Prostate gland (tissue), 2 donors: ENCODE measurements around the gene ENOX2. TPM values are rescaled to one million over a fixed set of nuclear protein-coding genes. Genes with fewer than 3 reads are reported as not detected.
"Not testable (repeated sequence)": the region's sequence is repeated elsewhere in the genome, so short reads cannot be mapped to it uniquely, and the experiment has no call there.

Source experiments
- DNase-seq: peaks from one replicate; pipeline ENCODE4 v3.0.0-alpha.2; 2019; ENCODE audit warnings: low spot score
- H3K27ac ChIP-seq, 2 donors: fragments of 200-600 bp; sonication (generic); 2 replicates each; pipeline ENCODE4 v1.5.1; 2017 to 2019
- H3K27me3 ChIP-seq: fragments of 200-600 bp; sonication (generic); replicated peaks from 2 replicates; pipeline ENCODE4 v1.5.1; 2019; ENCODE audit not compliant: insufficient read depth
- H3K36me3 ChIP-seq, 2 donors: fragments of 200-600 bp; sonication (generic); 1 replicate in 1 of 2; 2 replicates in 1 of 2; pipeline versions ENCODE4 v1.5.1 to v1.8.1; 2017 to 2019
- H3K4me1 ChIP-seq: fragments of 200-600 bp; sonication (generic); replicated peaks from 2 replicates; pipeline ENCODE4 v1.5.1; 2019
- H3K4me3 ChIP-seq, 2 donors: fragments of 200-600 bp; sonication (generic); 2 replicates each; pipeline ENCODE4 v1.5.1; 2017 to 2019
- H3K9me3 ChIP-seq: fragments of 200-600 bp; sonication (generic); 2 replicates; pipeline ENCODE4 v1.5.1; 2017
- POLR2A ChIP-seq: fragments of 450-650 bp; IDR thresholded peaks from one replicate; pipeline ENCODE4 v1.6.1; 2016; ENCODE audit warnings: antibody characterized with exemption, mild to moderate bottlenecking
- POLR2AphosphoS5 ChIP-seq: sonication (generic); formaldehyde crosslinking; IDR thresholded peaks from one replicate; pipeline ENCODE4 v1.6.1; 2017; ENCODE audit warnings: antibody characterized with exemption
- WGBS: methylation state at CpG from one replicate; pipeline ENCODE4 v1.1.5; 2018; 5-methylcytosine and 5-hydroxymethylcytosine counted together
- intact Hi-C: fragments of 100-400 bp; cut with DNase I; formaldehyde crosslinking; loops from one replicate; pipeline ENCODE4 v1.14.2; 2022
- total RNA-seq, 2 donors: library from RNA; depleted of rRNA; stranded (reverse); fragments of >200 nt; gene quantifications; one replicate each; pipeline ENCODE4 v1.1.0, GENCODE V29; 2016
- TF ChIP-seq, protein P1 (sequence below), 4 experiments: fragments of 200-600 bp in 2 of 4; fragments of 450-650 bp in 2 of 4; sonication (generic) in 2 of 4; IDR thresholded peaks; 1 replicate in 3 of 4; 2 replicates in 1 of 4; pipeline ENCODE4 v1.5.1; 2016 to 2019; ENCODE audit warnings: antibody characterized with exemption in 4 of 4, mild to moderate bottlenecking in 2 of 4, moderate library complexity in 2 of 4

The ENOX2 gene
- total RNA-seq, 2 donors from 2014 or later: 21.6 to 27.5 TPM

DNA sequence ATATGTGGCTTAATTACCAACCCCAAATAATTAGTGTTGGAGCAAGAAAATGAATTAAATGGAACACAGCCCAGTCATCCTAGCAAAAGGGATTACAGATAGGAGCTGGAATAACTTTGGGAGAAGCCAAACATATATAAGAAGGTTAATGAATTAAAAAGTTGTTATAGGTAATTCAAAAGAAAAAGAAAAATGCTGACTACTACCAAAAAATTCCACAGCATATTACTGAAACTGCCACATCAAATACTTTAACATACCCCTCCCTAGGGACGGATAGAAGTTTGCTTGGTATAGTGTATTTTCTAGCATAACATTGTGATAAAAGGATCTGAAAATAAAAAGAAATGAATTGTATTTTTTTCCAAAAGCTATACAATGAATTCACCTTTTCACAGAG lies 99.5 kb downstream of the ENOX2 start:
- no peak for TF ChIP-seq POLR2A
- no peak for TF ChIP-seq POLR2AphosphoS5
- TF ChIP-seq, protein P1, sequence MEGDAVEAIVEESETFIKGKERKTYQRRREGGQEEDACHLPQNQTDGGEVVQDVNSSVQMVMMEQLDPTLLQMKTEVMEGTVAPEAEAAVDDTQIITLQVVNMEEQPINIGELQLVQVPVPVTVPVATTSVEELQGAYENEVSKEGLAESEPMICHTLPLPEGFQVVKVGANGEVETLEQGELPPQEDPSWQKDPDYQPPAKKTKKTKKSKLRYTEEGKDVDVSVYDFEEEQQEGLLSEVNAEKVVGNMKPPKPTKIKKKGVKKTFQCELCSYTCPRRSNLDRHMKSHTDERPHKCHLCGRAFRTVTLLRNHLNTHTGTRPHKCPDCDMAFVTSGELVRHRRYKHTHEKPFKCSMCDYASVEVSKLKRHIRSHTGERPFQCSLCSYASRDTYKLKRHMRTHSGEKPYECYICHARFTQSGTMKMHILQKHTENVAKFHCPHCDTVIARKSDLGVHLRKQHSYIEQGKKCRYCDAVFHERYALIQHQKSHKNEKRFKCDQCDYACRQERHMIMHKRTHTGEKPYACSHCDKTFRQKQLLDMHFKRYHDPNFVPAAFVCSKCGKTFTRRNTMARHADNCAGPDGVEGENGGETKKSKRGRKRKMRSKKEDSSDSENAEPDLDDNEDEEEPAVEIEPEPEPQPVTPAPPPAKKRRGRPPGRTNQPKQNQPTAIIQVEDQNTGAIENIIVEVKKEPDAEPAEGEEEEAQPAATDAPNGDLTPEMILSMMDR (IDR thresholded peaks at IDR 0.05): no peak
- Histone ChIP-seq H3K27me3 (no peaks in the 10 kb centered on the region), H3K4me1 (no peaks in the 10 kb centered on the region), H3K36me3 (no peaks in the 10 kb centered on the region), H3K4me3 (no peak overlapping the region), H3K9me3 (no peaks in the 10 kb centered on the region), H3K27ac (no peak overlapping the region)
- no peak for DNase-seq
- intact Hi-C loops: no loop called here
- WGBS: 90% methylated on average over 1 of the region's 1 CpG

DNA sequence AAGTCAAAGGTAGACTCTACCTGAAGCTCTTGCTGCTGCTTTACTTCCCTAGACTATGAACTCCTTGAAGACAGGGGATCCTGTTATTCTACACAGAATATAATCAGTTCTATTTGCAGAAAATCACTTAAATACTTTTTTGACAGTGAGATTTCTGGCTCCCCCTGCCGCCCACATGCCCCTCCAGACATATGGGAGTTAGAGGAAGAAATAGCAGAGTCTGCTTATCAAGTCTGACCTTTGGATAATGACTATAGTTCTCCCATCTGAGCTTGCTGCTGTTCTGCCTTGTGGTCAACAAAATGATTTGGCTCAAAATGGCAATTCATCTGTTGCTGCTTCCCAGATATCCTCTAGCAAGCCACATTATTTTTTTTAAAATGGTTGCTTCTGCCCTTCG lies 101.1 kb downstream of the ENOX2 start:
- H3K9me3 ChIP-seq: no peaks in the 10 kb centered on the region
- H3K27me3 ChIP-seq: no peaks in the 10 kb centered on the region
- intact Hi-C loops: no loop called here
- no peak for DNase-seq
- no peaks in the 10 kb centered on the region for H3K4me1 ChIP-seq
- H3K36me3 ChIP-seq: no peaks in the 10 kb centered on the region
- WGBS: 91% methylated on average over 2 of the region's 2 CpGs
- TF ChIP-seq POLR2AphosphoS5: no peak
- no peak for TF ChIP-seq POLR2A
- TF ChIP-seq, protein P1 (IDR thresholded peaks at IDR 0.05): no peak
- H3K4me3 ChIP-seq: no peak overlapping the region
- no peak overlapping the region for H3K27ac ChIP-seq

DNA sequence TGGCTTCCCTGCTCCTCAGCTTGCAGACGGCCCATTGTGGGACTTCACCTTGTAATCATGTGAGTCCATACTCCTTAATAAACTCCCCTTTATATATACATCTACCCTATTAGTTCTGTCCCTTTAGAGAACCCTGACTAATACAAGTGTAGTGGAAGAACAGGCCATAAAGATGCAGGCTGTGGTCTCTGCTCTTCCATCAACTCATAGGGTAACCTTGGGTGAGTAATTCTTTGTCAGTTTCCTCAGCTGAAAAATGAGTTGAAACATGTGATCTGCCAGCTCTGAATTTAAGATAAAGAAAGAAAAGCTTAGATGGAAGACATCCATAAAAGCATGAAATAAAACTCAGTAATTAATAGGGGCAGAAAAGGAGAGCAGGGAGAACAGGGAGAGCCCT lies 103.6 kb downstream of the ENOX2 start:
- no peak overlapping the region for H3K4me3 ChIP-seq
- DNase-seq: no peak
- H3K27me3 ChIP-seq: no peaks in the 10 kb centered on the region
- WGBS: 82% methylated on average over 1 of the region's 1 CpG
- H3K9me3 ChIP-seq: no peaks in the 10 kb centered on the region
- no peak overlapping the region for H3K27ac ChIP-seq
- intact Hi-C loops: no loop called here
- no peaks in the 10 kb centered on the region for H3K36me3 ChIP-seq
- no peaks in the 10 kb centered on the region for H3K4me1 ChIP-seq
- TF ChIP-seq, protein P1 (IDR thresholded peaks at IDR 0.05): no peak
- TF ChIP-seq POLR2AphosphoS5: no peak
- no peak for TF ChIP-seq POLR2A

DNA sequence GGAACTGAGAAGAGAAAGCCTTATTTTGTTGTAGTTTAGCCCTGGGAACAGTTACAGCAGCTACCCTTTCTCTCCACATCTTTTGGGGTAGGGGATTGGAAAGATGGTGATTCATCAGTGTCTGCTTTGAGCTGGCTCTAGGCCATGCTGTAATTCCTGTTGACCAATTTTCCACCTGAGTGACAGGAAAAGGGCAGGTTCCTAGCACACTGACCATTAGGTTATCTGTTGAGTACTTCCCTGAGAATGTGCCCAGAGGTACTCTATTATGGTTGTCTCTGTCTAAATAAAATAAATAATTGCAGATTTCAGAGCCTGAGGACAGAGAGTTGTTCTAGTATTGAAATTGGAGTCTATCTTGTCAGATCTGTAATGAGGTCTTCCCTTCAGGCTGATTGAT lies 109.0 kb downstream of the ENOX2 start:
- Histone ChIP-seq H3K36me3 (no peaks in the 10 kb centered on the region), H3K27me3 (no peaks in the 10 kb centered on the region), H3K27ac (no peak overlapping the region), H3K9me3 (no peaks in the 10 kb centered on the region), H3K4me1 (no peaks in the 10 kb centered on the region), H3K4me3 (no peak overlapping the region)
- no peak for DNase-seq
- no peak for TF ChIP-seq POLR2AphosphoS5
- TF ChIP-seq, protein P1 (IDR thresholded peaks at IDR 0.05): no peak
- TF ChIP-seq POLR2A: no peak
- intact Hi-C loops: no loop called here

DNA sequence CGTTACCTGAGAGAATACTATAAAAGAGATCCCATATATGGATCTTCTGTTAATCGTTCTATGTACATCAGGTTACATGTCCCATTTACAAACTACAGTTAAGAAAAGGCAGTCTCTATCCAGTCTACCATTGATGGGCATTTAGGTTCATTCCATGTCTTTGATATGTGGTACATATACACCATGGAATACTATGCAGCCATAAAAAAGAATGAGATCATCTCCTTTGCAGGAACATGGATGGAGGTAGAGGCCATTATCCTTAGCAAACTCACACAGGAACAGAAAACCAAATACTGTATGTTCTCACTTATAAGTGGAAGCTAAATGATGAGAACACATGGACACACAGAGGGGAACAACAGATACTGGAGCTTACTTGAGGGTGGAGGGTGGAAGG lies 111.1 kb downstream of the ENOX2 start:
- intact Hi-C loops, H3K27me3 ChIP-seq, H3K9me3 ChIP-seq, H3K27ac ChIP-seq, H3K36me3 ChIP-seq, H3K4me3 ChIP-seq, H3K4me1 ChIP-seq, DNase-seq: not testable (repeated sequence)
- 89% methylated on average over 2 of the region's 2 CpGs for WGBS
